NCI-H446 (cell line): ENCODE results near the gene BOD1L1.

Experiments
- DNase-seq, 2 experiments: peaks; one replicate each; lab custom pipeline; 2025; lab: John Stamatoyannopoulos, UW

The BOD1L1 gene

DNA sequence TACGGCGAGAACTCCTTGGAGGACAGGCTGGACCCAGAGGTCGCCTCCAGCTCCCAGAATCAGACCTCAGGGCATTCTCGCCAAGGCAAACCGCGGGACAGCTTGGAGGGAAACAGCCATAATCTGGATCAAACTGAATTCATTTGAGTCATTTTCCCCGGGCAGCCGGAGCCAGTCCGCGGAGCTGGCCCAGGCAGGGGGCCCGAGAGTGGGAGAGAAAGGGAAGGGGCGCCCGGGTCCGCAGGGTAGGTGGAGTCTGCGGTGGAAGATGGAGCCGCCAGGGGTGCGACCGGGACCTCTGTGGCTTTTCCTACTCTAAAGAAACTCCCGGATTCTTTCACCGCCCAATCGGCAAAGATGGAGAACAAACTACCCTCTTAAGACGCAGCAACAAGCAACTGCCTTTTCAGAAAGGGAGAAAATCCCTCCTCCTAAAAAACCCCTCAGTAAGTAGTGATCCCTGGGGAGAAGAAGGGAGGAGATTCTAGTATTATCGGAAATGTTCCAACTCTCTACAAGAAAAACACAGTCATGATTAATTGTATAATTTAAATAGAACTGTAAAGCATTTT lies 88.4 kb downstream of the BOD1L1 start:
- DNase-seq = no peak

DNA sequence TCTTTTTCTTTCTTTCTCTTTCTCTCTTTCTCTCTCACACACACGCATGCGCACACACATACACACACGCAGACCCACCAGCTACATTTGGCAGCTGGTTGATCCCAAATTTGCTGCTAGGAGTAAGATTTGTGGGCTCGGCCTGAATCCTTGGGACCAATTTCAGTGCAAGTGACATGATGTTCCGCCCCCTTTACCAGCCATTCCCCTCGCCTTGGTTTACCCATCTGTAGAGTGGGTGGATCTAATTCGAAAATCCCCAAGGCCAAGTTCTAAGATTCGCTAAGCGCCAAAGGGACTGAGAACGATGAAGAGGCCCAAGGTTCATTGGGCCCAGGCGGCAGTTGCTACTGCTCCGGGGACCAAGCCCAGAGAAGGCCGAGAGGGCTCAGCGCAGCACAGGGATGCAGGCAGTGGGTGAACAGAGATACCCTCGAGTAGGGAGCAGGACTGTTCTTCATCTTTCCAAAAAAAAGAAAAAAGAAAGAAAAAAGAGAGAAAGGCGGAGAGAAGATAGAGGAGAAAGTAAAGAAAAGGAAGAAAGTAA lies 89.0 kb downstream of the BOD1L1 start:
- DNase-seq = no peak

DNA sequence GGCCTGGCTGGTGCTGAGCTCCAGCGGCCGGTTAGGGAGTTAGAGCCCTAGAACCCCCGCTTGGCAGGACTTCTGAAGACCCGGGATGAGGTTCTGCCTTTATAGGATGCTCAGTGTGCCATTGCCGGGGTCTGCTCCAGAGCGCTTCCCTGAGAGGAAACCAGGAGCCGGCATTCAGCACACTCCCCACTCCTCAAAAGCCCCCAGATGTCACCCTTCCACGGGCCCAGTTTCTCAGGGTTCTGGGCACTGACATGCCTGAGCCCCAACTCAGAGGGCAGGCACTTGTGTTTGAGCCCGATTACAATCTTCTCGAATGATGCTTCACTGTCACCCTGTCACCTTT lies 89.7 kb downstream of the BOD1L1 start:
- no peak for DNase-seq

DNA sequence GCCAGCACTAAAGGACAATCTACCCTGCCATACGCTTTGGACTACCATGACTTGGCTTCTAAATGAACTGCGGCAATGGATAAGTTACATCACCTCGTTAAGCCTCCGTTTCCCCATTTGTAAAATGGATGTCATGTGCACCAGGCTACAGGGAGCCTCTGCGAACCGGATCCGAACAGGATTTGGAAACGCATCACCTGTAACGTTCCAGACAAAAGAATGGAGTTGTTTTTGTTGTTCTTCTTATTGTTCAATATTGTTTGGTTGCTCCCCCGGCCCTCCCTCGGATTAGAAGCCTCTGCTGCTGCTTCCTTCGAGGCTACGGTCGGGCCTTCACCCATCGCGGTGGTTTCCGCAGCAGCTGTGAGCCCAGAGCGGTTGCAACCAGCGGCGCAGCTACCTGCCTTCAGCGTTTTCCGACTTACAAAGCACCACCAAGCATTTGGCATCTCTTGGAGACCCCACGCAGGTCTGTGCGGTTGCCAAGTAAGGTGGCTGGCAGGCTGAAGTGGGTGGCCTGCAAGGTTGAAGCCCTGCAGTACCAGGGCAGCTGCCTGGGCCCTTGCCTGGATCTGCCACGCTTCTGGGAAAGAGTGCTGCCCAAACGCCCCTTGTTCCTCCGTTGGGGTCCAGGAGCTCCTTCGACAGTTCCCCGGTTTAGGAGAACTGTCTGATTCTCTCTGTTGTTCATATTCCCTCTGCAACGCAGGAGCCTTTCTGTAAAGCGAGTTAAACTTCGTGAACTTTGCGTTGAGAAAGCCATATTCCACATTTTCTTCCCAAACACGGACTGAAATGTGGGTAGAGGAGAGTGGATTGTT lies 90.3 kb downstream of the BOD1L1 start:
- DNase-seq = no peak

DNA sequence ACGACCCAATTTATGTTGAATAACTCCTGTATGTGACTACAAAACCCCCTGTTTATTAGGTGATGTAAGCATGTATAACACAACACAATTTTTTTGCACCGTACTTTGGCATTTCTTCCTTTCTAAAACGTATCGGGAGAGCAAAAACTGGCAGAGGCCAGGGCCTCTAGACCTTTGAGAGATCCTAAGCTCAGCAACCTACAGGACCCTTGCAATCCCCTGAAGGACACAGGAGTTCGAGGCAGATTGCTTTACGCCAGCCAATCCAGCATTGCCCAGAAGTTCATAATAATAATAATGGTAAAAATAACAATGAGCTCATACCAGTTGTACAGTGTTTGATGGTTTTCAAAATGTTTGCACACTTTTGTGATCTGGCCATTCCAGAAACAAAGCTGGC lies 90.9 kb downstream of the BOD1L1 start:
- no peak for DNase-seq

DNA sequence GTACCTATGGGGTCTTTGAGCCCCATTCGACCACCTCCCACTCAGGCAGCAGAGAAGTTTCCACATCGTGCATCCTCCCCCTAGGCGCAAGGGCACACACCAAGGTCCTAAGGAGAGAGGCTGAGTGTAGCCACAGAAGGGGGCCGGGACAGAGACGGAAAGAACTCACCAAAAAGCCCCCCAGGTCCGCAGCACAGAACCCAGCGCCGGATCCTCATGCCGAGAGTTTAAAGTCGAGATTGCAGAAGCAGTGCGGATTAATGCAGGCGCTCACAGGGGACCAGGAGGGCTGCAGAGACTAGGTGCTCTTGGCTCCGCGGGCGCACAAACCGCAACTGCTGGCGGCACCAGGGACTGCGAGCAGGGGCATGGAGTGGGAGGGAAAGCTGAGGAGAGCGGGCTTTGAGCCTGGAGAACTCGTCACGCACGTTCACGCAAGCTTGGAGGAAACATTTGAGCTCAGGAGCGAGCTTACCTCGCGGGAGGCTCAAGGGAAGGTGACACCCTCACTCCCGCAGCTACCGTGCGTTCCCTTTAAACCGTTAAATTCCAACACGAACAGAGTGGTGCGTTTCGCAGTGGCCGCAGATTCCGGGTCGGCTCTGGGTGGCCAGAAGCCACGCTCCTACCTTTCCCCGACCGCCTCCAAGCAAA lies 91.7 kb downstream of the BOD1L1 start:
- no peak for DNase-seq

DNA sequence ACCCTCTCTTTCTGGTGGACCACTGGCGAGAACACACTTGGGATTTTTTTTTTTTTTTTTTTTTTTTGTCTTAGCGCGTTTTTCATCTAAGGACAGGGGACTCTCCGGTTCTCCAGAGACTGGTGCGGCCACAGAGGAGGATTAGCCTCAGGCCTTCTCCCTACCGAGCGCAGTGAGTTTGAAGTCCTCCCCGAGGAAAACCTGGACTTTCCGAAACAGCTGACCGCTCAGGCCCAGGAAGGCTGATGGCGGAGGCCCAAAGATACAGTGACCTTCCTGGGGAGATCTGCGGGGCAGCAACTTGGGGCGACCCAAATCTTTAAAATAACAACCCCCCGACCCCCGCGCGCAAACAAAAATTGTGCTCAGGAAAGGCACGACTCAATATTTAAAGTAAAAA lies 92.4 kb downstream of the BOD1L1 start:
- no peak for DNase-seq

DNA sequence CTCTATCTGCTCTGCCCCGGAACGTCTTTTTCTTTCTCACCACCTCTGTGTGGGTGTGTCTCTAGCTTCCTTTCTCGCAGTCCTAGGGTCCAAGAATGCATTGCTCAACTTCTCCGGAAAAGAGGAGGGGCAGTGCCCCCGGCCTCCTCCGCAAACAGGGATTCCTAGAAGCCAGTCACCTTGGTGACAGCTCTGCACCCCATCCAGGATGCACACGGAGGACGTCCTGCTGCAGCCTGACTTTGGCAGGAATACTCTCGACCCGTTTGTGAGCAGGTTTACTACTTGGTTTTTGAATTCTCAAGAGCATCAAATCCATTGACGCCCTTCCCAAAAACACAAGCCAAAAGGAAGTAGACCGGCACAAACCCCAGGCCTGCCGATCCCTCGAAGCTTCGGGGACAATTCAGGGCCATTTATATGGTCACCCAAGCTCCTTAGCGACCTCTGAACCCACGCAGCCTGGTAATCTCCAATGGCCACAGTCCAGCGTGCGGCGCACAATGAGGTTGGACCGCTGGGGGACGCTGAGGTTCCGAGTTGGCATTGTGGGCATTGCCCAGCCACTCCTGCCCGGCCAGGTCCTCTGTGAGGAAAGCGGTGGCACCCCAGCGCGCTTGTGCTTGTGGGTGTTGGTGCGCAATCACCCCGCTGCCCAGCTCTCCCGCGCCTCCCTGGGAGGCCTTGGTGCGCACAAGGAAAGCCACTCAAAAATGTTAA lies 93.0 kb downstream of the BOD1L1 start:
- DNase-seq = no peak

DNA sequence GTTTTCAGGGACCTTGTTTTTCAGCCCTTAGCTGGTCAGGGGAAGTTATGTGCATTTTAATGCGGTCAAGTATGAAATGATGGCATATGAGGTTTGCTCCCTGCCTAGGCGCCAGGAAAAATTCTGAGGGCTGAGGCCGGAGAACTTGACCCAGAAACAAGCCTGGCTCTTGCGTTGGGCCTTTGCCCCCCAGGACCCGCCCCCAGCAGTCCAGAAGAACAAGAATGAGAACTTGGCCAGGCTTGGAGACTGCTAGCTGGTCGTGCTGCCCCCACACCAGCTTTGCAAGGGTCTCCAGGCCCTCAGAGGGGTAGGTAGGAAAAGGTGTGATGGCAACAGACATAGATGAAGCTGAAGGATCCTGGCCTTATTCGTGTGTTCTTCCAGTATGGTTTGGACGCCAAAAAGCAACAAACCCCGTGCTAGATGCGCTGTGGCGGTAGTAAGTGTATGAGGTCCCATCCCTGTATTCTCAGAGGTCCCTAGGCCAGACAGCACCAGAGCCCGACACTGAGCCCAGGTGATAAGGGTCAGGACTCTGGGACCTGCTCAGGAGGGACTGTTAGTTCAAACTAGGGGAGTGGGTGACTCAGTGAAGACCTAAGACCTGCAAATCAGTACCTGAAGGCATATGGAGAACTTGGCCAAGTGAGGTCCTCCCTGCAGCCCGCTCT lies 93.7 kb downstream of the BOD1L1 start:
- DNase-seq = no peak

DNA sequence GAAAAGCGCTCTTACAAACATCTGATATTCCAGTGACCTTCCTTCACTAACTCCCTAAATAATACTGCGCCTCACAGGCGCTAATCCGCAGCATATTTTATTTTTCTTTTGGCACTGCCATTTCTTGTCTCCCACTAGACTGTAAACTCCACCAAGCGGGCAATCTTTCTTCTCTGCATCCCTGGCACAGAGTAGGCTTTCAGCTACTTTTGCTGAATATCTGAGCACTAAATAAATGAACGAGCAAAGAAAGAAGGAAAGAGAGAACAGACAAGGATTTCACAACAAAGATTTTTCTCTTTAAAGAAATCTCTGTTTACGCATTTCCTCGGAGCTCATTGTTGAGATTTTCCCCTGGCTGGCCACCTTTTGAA lies 95.9 kb downstream of the BOD1L1 start:
- DNase-seq = no peak

DNA sequence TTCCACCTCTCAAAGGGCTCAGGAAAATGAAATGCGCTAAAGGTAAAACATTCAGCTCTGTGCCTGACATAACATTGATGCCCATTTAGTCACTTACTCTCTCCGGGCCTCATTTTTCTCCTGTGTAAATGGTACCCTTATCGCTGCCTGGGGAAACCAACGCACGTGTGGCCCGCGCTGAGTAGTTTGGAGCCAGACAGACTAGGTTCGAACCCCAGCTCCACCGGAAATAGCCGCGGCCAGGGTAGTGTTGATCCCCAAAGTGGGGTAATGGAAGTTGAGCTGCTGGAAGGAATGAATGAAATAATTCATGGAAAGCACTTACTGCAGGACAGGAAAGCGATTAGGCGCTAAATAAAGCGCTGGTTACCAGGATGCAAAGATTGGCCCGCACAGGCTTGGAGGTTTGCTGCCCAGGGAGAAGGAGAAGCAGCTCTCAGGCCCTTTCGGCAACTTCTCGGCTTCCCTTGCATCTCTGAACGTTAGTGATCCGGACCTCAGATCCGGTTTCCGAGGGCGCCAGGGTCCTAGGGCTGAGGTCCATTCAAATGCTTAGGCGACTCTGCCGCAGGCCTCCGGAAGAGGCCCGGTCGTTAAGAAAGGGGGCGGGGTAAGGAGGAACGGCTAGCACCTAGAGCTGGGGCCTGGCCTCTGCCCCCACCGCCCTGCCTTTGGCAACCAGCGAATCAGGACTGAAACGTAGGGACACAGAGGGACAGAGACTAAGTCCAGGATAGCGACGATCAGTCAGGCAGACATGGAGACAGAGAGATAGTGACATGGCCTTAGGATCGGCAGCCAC lies 96.5 kb downstream of the BOD1L1 start:
- no peak for DNase-seq

DNA sequence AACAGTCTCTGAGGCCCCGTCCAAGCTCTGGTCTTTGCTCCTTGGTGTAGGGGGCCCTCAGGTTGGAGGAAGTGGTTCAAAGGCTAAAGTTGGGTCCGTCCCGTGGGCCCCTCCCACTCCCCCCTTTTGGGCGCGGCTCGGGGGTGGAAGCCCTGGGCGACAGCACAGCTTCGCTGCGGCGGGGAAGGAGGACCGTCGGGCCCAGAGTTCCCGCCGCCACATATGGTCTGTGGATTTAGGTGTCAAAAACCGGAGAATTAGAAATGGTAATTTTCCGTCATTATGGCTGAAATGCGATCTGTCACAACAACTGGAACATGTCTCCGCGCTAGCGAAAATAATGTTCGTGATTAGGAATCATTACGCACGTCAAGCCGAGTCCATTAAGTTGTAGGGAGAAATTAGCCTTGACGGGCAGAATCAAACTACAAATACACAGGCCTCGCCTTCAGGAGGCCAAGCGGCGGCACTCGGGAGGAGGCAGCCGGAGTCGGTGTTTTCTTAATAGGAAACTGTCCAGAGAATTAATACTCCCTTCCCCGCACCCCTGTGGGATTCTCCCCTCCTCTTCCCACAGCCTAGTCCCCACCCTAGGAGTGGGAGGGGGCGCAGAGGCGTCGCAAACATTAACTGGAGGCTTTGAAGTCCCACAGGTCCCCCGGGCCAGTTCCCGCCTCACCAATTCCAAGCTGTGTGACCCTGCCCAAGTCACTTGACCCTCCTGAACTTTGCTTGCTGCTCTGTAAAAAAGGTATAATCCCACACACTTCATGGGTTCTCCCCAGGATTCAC lies 98.2 kb downstream of the BOD1L1 start:
- DNase-seq = no peak

DNA sequence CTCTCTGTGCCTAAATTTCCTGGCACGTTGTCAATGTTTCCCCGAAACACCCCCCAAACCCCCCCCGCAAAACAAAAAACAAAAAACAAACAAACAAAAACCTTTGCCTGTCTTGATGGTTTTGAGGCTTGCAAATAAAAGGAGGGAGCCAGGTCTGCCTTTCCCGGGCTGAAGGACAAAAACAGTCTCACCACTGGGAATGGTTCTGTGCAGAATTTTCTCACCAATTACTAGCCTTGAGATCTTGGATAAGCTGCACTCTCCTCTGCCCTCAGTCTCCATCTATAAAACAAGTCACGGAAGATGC lies 98.8 kb downstream of the BOD1L1 start:
- DNase-seq = no peak

DNA sequence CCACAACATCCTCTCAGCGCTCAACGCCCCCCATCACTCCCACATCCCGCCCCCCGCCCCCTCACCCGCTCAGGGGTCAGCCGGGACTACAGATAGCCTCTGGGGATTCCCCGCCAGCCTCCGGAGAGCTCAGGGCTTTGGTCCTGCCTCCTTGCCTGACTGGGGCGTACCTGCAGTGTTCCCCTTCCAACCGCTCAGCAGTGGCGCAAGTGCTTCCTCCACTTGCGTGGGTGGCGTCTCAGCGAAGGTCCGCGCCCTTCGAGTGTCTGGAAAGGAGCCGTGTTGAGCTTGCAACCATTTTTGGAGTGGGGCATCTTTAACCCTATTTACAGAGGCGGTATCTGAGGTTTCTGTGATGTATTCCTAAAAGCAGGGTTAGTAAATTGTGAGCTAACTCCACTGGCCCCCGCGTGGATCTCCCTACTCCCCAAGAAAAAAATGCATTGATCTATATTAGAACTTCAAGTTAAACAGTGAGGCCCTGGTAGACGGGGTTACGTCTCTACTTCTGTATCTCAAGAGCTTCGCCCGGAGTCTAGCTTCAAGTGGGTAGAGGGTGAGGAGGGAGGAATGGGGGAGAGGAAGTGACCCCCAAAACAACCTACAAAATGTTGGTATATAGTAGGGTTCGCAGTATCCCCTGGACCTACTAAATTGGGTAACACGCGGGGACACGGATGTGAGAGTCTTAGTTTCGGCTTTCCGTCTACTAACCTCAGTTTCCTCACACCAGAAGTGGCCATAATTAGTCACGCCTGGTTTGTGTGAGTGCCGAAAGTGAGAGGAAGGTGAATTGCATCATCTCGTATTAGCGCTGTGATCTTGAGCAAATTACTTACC lies 99.3 kb downstream of the BOD1L1 start:
- DNase-seq = no peak

DNA sequence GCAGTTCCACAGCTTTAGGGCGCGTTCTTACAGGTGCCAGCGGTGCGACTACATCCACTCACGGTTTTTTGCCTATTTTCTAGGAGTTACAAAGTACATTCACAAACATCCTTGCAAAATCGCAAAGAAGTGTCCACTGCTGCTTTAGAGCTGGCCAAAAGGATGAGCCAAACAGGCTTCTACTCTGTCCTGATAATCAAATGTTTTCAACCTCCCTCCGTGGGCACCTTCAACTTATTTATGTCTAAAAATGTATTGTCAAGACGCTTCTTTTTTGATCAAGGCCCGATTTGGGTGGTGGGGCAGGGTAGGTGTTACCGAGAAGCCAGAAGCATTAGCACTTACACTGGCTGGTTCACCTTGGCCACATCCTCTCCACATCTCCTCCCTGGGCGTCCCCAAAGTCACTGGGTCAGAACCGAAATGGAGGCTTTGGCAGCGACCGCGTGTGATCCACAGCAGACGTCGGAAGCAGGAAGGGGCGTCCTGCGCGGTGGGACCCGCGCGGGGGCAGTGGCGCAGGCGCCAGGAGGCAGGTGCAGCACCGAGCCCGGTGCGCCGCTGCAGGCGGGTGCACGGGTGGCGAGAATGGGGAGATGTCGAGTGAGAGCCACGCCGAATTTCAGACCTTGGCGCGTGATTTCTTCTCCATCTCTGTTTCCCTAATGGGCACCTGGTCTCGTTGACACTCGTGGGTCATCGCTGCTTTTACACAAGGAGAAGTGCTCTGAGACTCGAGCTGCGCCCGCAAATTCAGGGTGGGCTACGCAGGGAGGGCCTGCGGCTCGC lies 100.1 kb downstream of the BOD1L1 start:
- DNase-seq = no peak

DNA sequence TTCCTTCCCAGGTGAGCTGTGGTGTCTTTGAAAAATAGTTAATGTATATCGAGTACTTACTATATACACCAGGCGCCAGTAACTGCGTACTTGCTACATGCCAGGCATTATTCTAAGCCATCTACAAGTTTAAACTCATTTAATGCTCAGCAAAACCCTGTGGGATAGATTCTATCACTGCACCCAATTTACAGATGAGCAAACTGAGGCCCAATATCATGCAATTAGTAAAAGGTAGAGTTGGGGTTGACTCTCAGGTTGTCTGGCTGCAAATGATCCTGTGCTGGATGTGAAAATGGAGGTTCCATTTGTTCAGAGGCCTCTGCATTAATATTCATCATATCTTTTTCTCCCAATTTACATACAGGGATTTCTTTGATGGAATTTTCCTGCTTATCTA lies 100.9 kb downstream of the BOD1L1 start:
- DNase-seq = no peak

DNA sequence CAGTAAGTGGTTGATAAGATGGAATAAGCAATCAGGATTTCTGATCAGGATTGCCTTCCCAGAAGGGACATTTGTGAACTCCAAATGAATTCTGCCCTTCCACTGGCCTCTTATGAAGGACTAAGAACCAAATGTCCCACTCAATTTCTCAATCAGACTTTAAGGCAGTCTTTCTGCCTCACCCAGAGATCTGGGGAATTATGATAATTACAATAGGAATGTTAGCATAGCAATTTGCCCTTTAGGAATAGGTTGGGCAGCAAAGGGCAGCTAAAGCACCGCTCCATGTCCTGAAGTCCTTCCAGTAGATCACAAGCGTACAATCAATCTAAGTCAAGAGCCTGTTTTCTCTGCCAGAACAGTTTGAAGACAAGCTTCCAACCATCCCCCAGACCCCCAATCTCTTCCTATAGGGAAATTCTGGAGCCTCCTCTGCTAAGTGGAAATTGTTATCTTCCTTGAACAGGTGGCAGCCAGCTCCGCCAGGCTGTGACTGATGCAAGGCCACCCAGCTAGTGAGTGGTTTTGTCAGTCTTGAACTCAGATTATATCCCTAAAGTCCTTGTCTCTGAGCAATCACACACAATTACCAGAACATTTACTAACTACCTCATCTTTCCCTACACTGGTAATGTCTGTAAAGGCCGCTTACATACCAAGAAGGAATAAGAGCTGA lies 101.8 kb downstream of the BOD1L1 start:
- no peak for DNase-seq
